IPS-NIHi7 (cell line): Measurements from ENCODE around the gene ATG4A.

Experiments
- DNase-seq: peaks from one replicate; pipeline ENCODE4 v3.0.0; 2012; ENCODE audit warnings: mixed read lengths; ENCODE audit errors: extremely low spot score

Gene ATG4A

DNA sequence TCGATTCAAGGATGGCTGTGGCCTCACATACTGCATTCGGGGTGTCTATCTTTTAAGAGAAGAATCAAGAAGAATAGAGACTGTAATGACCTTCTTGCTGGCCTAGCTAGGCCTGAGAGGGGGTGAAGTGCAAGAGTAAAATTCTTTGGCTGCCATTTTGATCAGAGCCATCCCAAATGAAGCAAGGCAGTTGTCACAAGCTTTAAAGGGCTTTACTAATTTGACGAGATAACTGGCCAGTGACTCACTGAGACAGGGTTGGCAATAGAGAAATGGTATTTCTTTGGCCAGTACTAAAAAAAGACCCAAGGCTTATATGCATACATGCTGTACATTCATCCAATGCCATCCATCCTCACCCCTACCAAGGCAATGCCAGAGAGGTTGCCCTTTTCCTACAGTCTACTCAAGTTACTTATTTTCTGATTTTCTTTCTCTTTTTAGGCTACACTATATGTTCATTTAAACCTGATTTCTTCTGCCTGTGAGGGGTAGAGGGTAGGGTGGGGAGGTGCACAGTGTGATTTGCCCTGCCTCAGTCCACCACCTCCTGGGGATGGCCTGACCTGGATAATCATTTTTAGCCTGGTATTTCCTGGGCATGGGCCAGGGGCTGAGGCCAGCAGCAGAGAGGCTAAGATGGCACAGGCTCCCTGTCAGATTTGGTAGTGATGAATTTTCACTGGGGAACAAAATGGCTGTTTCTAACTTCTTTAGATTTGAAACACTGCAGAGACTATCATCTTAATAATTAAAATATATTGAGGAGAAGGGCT lies 32.2 kb downstream of the ATG4A start:
- no peak for DNase-seq

DNA sequence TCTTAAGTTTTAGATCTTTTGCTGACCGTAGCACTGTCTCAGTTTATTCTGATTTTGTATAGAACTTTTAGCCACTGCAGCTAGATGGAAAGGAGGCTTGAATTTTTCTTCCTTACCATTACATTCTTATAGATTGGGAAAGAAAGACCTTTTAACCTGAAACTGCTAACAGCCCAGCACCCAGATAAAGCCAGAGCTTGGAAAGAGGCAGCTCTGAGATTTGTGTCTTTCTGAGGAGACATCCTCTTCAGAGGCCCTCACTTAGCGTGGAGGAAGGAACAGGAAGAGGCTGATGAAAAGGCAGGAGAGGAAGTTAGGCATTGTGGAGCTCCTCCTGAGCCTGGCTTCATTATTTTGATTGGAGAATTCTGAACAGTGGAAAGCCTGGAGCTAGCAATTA lies 35.1 kb downstream of the ATG4A start:
- no peak for DNase-seq

DNA sequence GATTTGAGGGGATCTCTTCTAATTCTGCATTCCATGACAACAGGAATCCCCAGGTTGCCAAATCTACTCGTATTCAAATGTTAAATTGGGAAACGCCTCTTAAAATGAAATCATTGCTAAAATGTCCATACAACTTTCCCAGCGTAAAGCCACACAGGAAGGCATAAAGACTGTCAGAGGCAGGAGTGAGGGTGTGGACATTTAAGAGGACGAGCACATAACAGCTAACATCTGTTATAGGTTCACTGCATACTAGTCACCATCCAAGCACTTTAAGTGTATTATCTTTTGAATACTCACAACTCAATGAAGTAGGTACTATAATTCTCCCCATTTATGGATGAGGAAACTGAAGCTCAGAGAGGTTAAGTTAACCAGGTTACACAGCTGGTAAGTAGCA lies 35.6 kb downstream of the ATG4A start:
- DNase-seq, result no peak

DNA sequence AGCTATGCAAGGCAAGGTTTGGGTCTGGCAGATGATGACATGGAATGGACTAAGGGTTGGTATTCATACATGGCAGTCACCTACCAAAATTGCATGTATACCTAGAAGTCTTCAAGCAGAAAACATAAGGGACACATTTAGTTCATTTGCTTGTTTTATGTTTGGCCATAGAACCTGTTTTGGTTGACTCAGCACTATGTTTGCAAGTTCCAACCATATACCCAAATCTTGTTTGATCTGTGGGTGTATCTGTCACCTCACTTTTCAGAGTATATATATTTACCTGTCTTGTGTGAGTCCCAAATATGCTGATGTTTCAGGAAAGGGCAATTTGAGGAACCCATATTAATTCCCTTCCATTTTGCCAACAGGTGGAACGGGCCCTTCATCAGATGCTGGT lies 39.3 kb downstream of the ATG4A start:
- no peak for DNase-seq

DNA sequence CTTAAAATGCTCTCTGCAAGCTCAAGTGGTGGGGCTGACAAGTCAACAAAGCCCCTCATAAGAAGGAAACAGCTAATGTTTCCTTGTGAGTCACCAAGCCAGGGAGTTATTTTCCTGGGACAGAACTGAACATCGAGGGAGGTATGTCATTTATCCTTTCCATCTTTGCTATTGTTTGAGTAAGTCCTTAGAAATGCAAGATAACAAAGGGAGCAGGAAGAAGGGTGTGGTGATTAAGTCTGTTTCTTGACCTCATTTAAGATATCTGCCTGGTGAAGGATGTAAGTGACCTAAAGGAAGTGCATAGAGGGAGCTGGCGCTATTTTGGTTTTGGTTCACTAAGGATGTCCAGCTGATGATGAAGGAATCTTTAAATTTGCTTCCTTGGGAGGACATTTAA lies 39.9 kb downstream of the ATG4A start:
- no peak for DNase-seq

DNA sequence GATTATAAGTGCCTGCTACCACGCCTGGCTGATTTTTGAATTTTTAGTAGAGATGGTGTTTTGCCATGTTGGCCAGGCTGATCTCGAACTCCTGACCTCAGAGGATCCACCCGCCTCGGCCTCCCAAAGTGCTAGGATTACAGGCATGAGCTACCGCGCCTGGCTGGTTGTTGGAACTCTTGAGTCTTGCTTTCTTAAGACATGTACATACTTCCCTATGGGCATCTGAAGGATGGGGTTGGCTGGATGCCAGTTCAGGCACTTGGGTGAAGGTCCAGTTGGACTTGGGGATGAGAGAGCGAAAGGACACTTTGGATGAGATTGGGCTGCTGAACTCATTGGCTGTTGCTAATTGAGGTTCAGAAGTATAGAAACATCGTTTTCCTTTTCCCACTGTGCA lies 40.5 kb downstream of the ATG4A start:
- DNase-seq, result no peak

DNA sequence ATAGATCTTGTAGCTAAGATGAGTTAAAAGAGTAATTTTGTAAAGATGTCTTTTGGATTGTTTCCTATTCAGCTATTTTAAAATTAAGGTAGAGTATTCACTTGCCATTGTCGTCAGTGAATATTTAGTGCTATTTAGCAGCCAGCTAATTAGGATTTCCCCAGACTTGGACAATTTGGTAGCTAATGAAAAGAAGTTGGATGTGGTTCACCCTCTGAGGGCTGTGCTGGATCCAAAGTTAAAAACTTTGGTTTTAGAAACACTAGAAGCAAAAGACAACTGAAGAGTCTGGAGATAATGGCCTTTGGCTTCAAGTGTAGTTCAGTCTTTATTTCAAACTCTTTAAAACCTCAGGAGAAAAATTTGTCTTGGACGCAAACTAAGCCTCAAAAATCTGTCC lies 41.3 kb downstream of the ATG4A start:
- no peak for DNase-seq

DNA sequence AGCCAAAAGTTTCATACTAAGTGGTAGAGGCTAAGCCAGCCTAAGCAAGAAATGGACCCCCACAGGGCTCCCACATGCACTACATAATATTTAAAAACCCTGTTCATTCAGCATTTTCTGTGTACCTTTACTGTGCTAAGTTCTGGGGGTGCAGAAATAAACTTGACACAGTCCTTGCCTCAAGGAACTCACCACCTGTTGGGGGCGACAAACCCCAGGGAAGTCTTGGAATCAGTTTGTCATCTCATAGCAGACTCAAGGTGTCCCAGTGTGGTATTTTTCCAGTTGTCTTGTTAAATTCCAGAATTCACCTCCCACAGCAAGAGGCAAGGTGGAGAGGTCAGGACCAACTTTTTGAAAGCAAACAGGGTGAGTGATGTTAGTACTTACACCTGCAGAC lies 43.1 kb downstream of the ATG4A start:
- DNase-seq, result peak; percentile 34

DNA sequence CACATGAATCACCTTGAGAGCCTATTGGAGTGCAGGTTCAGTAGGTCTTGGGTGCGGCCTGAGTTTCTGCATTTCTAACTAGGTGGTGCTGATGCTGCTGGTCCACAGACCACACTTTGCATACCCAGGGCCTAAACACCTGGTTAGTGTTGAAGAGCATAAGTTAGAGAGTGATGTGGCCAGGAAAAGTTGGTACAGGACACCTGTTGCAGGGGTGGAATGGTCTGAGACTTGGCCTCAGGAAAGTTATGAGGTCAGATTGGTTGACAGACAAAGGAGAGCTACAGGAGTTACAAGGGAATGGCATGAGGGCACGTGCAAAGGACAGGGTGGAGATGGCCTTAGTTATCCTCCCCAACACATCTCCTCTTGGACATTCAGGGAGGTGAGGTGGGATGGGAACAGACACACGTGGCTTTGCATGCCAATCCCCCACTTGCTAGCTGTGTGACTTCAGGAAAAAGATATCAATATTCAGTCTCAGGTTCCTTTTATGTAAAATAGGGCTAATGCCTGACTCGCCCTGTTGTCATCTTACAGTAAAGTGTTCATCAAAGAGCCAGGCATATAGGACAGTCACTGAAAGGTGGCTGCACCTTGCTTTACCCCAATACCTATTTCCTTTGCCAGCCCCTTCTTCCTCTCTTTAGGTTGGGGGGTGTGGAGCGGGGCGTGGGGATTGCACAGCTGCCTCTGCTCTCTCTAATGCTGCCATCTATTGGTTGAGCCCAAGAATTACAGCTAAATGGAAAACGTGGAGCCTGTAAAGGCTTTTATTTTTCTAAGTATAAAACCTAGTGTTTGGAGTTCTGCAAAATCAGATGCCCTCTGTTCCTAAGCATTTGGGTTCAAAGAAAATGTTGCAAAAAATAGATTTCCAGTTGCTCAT lies 47.5 kb downstream of the ATG4A start:
- peak; percentile 69 for DNase-seq

DNA sequence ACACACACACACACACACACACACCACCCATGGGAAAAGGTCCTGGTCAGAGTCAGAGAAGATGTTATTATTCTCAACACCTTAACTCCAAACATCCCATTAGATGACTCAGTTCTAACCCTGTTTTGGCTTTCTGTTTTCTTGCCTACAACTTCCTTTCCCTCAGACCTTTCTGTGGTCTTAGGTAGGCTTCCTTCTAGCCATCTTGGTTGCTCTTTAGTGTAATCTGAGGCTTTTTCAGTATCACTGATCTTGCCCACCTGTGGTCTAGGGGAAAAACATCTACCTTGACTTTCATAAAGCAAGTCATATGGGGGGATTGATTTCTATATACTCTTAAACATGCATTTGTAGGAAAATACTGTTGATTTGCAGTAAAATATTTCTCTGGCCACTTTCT lies 56.9 kb downstream of the ATG4A start:
- no peak for DNase-seq

DNA sequence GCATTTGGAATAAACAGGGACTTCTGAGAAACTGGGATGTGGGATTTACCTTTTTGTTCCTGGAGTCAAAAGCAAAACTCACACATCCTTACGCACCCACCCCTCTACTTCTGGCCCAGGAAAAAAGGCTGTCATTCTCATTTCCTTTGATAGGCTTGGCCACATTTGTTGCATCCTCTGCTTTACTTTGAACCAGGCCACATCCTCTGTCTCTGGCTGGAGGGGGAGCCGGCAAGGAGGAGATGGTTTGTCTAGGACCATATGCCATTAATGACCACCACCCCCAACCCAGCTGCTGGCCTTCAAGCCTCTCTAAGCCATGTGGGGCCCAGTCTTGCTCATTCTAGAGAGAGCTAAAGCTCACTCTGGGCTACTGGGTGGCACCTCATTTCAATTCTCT lies 64.5 kb downstream of the ATG4A start:
- DNase-seq, result no peak

DNA sequence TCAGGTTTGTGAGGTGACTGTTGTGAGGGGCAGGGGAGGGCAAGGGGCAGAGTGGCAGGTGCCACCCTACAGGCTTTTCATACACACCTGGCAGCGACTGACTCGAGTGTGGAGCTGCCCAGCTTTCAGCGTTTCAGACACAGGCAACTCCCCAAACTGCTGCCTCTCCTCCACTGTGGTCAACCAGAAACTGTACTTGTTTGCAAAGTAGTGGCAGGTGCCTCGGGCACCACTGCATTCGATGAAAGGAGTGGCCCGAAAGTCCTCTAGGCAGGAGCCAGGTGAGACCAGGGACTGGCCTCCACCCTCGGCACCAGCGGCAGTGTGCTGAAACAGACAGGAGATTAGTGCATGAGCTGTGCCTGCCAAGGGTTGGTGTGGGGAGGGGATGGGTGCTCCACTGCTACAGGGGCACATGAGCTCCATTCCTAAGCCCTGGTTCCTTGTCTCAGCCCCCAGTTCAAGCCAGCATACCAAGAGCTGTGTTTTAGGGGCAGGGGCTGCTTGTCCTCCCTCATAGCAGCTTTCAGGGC lies 65.4 kb downstream of the ATG4A start:
- DNase-seq, result no peak

DNA sequence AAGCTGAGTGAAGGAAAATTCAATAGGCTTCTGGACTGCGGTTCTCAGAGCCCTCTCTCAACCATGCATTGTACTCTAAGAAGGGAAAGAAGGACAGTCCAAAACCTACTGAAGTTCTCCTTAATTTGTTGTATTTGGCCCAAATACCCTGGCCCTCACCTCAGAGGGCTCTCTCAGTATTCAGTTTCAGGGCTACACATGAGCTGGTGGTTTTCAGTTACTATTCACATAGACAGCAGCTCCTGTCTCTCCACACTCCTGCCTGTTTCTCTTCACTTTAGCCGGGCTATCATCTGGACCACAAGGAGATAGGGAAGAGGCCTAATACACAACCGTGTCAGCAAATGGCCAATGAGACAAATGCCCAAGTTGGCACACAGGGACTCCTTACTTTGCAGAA lies 66.0 kb downstream of the ATG4A start:
- DNase-seq, result no peak

DNA sequence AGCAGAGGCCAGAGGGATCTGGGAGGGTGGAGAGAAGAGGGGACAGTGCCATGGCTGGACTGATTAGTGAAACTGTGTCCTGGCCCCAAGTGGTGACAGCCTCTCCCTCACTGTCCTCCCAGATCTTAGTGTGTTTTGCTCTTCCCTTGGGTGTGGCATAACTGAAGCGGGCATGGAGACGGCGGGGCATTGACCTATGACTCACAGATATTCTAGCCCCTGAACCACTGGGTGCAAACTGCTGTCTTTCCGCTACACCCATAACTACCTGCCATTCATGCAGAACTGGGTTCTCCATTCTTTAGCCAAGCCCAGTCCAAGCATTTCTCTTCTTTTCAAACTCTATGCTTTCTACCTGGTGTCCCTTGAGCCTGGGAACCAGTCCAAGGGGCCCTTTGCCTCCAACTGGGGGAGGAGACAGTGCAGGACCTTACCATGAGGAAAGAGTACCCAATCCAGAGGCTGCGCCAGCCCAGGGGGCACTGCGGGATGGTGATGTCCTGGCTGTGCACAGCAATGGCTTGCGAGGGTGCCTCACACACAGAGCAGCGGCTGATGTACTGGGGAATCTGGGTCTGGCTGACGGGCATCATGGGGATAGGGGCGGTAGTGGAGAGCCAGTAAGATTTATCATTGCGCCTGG lies 67.6 kb downstream of the ATG4A start:
- no peak for DNase-seq

DNA sequence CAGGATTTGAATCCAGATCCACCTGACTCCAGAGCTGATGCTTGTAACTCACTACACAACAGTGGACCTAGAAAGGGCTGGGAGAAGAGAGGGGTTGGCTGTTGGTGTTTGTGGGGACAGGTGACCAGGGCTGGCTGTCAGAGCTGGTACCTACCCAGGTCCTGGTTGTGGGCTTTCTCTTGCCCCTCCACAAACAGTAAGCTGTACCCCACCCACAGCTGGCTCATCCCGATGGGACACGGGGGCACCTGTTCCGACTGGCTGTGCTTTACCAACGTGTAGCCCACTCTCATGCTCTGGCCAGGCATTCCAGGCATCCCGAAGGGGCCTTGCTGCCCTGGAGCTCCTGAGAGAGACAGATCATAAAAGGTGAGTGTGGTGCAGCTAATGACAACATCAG lies 68.7 kb downstream of the ATG4A start:
- DNase-seq, result no peak

DNA sequence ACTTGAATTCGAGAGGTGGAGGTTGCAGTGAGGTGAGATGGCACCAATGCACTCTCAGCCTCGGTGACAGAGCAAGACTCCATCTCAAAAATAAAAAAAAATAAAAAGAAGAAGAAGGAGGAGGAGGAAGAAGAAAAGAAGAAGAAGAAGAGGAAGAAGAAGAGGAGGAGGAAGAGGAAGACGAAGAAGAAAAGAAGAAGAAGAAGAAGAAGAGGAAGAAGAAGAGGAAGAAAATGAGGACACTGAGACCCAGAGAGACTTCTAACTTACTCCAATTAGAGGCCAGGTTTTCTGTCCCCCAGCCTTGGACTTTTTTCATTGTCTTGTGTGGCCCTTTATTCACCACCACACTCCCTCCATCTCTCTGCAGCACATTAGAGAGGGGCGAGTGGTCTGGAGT lies 70.7 kb downstream of the ATG4A start:
- DNase-seq, result no peak

DNA sequence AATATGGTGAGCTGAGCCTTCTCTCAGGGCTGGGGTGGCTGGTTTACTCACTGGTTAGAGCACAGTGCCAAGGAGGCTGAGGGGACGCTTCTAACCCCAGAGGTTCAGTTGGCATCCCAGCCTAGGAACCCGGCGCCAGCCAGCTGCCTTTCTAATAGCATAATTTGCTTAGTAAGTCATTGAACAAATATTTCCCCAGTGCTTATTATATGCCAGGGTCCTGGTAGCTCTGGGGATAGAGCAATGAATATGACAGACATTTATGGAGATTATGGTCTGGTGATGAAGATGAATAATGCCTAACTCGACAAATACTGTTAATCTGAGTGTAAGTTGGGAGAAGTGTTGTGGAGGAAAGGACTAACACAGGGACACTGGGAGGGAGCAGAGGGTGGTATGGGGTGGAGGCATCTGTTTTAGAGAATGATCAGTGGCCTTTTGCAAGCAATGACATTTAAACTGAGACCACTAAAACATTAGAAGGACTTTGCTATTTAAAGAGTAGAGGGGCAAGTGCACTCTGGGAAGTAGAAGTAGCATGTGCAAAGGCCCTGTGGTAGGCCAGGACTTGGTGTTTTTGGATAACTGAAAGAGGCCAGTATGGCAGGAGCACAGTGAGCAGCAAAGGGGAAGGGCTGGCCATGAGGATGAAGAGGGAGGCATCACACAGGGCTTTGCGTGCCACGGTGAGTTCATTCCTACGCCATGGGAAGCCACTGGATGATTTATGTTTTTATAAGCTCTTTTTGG lies 71.9 kb downstream of the ATG4A start:
- no peak for DNase-seq

DNA sequence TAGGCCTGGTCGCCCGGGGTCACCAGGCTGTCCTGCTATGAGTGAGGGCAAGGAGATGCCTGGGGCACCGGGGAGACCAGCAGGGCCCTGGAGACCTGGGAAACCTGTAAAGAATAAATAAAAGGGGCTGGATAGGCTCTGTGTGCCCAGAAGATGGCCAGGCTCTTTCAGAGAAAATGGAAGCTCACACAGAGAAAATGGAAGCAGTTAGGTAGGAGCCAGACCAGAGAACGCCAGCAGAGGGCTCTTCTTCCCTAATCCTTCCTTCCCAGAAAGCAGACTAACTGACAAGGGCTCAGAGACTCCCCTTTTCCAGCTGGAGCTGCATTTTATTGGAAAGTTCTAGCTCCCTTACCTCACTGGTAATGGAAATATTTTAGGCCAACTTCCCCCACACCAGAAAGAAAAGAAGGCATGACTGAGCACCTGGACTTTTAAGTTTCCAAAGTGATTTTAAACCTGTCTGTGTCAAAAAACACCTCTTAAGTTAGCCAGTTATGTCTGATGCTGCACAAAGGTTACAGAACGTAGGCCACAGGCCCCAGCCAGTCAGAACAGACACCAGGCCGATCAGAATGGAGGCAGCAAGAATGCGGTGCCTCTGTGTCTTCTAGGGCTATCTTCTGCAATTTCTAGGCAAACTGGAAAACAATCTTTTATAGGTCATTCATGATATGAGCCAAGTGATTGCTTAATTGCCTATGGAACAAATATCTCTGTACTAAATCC lies 74.0 kb downstream of the ATG4A start:
- peak; percentile 84 for DNase-seq

DNA sequence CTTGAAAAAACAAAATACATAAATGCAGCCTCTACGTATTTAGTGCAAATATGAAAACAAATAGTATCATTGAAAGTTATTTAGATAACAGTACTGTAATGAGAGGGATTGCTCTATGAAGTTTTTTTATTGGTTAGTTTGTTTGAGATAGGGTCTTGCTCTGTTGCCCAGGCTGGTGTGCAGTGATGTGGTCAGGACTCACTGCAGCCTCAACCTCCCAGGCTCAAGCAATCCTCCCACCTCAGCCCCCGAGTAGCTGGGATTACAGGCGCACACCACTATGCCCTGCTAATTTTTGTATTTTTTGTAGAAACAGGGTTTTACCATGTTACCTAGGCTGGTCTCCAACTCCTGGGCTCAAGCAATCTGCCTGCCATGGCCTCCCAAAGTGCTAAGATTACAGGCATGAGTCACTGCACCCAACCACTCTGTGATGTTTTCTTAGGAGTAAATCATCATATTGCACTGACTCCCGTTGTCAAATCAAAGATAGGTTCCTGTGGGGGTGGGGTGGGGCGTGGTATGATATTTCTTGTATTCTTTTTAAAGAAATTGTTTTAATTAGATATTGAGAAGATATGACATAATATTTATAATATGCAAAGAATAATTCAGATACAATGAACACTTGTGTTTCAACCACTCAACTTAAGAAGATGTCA lies 75.8 kb downstream of the ATG4A start:
- DNase-seq, result no peak

DNA sequence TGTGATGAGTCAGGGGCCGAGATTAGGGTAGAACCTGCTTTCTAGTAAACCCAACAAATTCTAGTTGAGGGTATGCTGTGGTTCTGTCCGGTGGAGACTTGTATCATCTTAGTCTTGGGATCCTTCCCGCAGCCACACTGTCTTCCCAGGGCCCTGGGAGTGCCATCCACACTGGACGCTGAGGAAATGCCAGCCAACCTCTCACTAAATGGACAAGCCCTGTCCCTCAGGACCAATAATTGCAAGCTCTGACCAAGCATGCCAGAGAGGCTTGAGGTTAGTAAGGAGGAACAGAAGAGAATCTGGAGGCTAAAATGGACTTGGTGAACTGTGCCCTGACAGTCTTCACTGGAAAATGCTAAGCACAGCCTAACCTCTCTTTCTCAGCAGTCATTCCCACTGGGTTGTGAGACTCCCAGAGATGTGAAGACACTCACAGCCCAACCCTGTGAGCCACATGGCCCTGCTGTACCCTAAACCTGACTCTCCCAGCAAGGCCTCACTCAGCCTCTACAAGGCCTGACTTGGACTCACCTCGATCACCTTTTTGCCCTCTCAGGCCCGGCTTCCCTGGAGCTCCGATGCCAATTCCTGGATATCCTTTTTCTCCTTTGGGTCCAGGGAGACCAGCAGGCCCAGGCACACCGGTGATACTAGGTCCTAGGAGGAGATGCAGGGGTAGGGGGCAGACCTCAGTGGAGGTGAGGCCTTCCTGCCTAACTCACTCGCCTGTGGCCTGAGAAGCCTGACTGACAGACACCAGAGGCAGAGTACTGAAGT lies 77.6 kb downstream of the ATG4A start:
- DNase-seq, result no peak
